Stomach (tissue), 4 donors: Measurements from ENCODE around the gene FOXN4.

Experiments used
- POLR2AphosphoS5 ChIP-seq, 3 donors: sonication (generic); formaldehyde crosslinking; IDR thresholded peaks; one replicate each; pipeline ENCODE4 v1.6.1; 2016; ENCODE audit warnings: antibody characterized with exemption in 3 of 3
- TF ChIP-seq, protein P1 (sequence below), 7 experiments: fragments of 450-650 bp in 4 of 7; fragments of 200-600 bp in 3 of 7; sonication (generic) in 3 of 7; IDR thresholded peaks; one replicate each; pipeline ENCODE4 v1.5.1; 2016 to 2019; ENCODE audit warnings: antibody characterized with exemption in 7 of 7, control low read depth in 2 of 7, mild to moderate bottlenecking in 1 of 7

GRCh38 chr12:109304485-109304884, 4.6 kb downstream of the FOXN4 start:
- TF ChIP-seq, protein P1, sequence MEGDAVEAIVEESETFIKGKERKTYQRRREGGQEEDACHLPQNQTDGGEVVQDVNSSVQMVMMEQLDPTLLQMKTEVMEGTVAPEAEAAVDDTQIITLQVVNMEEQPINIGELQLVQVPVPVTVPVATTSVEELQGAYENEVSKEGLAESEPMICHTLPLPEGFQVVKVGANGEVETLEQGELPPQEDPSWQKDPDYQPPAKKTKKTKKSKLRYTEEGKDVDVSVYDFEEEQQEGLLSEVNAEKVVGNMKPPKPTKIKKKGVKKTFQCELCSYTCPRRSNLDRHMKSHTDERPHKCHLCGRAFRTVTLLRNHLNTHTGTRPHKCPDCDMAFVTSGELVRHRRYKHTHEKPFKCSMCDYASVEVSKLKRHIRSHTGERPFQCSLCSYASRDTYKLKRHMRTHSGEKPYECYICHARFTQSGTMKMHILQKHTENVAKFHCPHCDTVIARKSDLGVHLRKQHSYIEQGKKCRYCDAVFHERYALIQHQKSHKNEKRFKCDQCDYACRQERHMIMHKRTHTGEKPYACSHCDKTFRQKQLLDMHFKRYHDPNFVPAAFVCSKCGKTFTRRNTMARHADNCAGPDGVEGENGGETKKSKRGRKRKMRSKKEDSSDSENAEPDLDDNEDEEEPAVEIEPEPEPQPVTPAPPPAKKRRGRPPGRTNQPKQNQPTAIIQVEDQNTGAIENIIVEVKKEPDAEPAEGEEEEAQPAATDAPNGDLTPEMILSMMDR (IDR thresholded peaks at IDR 0.05) = no peak
- no peak for TF ChIP-seq POLR2AphosphoS5 (IDR thresholded peaks at IDR 0.05)
